SK-N-SH treated with all-trans-retinoic acid at 6 μM for 48 hours (cell line): ENCODE results near the gene MTOR.

ENCODE experiments used
- ATAC-seq: fragments of 200-7000 bp; cut with Tn5 transposase; 3 replicates; pipeline ENCODE4 v1.9.1; 2020; ENCODE audit warnings: mild to moderate bottlenecking, moderate library complexity
- ARNTL ChIP-seq: fragments of 450-650 bp; formaldehyde crosslinking; IDR thresholded peaks from 2 replicates; pipeline ENCODE4 v1.5.0; 2020; ENCODE audit warnings: low read depth, mild to moderate bottlenecking, moderate library complexity, borderline replicate concordance
- CREB5 ChIP-seq: fragments of 250-450 bp; sonication (Bioruptor Pico); IDR thresholded peaks from 2 replicates; pipeline ENCODE4 v1.5.1; 2020; ENCODE audit warnings: low read depth, mild to moderate bottlenecking, moderate library complexity
- CSDC2 ChIP-seq: fragments of 250-450 bp; sonication (Bioruptor Pico); IDR thresholded peaks from 2 replicates; pipeline ENCODE4 v1.5.0; 2020; ENCODE audit warnings: mild to moderate bottlenecking, moderate library complexity
- CSRNP3 ChIP-seq: fragments of 250-450 bp; sonication (Bioruptor Pico); IDR thresholded peaks from 2 replicates; pipeline ENCODE4 v1.5.1; 2021; ENCODE audit warnings: mild to moderate bottlenecking, moderate library complexity
- ESRRG ChIP-seq: fragments of 250-450 bp; sonication (Bioruptor Pico); IDR thresholded peaks from 2 replicates; pipeline ENCODE4 v1.6.1; 2021; ENCODE audit warnings: mild to moderate bottlenecking
- GLIS3 ChIP-seq: fragments of 250-450 bp; sonication (Bioruptor Pico); IDR thresholded peaks from 2 replicates; pipeline ENCODE4 v1.5.0; 2020; ENCODE audit warnings: mild to moderate bottlenecking, moderate library complexity
- ISL1 ChIP-seq: fragments of 250-450 bp; sonication (Bioruptor Pico); IDR thresholded peaks from 2 replicates; pipeline ENCODE4 v2.1.2; 2022; ENCODE audit warnings: mild to moderate bottlenecking, moderate library complexity
- OSR1 ChIP-seq: fragments of 250-450 bp; sonication (Bioruptor Pico); IDR thresholded peaks from 2 replicates; pipeline ENCODE4 v1.8.0; 2022; ENCODE audit warnings: moderate library complexity, mild to moderate bottlenecking, inconsistent platforms
- PATZ1 ChIP-seq: fragments of 250-450 bp; sonication (Bioruptor Pico); IDR thresholded peaks from 2 replicates; pipeline ENCODE4 v1.8.0; 2020; ENCODE audit warnings: mild to moderate bottlenecking, moderate library complexity, borderline replicate concordance
- POU6F1 ChIP-seq: fragments of 250-450 bp; sonication (Bioruptor Pico); IDR thresholded peaks from 2 replicates; pipeline ENCODE4 v1.8.0; 2021; ENCODE audit warnings: low read depth, mild to moderate bottlenecking, moderate library complexity, borderline replicate concordance
- PPARA ChIP-seq: fragments of 250-450 bp; sonication (Bioruptor Pico); IDR thresholded peaks from 2 replicates; pipeline ENCODE4 v1.5.0; 2020; ENCODE audit warnings: mild to moderate bottlenecking, borderline replicate concordance
- RARB ChIP-seq: fragments of 250-450 bp; sonication (Bioruptor Pico); IDR thresholded peaks from 2 replicates; pipeline ENCODE4 v1.8.0; 2021; ENCODE audit warnings: mild to moderate bottlenecking, moderate library complexity
- SNAI2 ChIP-seq: fragments of 250-450 bp; sonication (Bioruptor Pico); IDR thresholded peaks from 2 replicates; pipeline ENCODE4 v1.5.0; 2020; ENCODE audit warnings: mild to moderate bottlenecking, moderate library complexity
- TCF4 ChIP-seq: fragments of 250-450 bp; sonication (Bioruptor Pico); IDR thresholded peaks from 2 replicates; pipeline ENCODE4 v1.8.0; 2021; ENCODE audit warnings: mild to moderate bottlenecking, moderate library complexity, borderline replicate concordance
- TOX ChIP-seq: fragments of 250-450 bp; sonication (Bioruptor Pico); IDR thresholded peaks from 2 replicates; pipeline ENCODE4 v1.8.0; 2021; ENCODE audit warnings: mild to moderate bottlenecking, moderate library complexity, borderline replicate concordance
- TSHZ2 ChIP-seq: fragments of 250-450 bp; sonication (Bioruptor Pico); IDR thresholded peaks from 2 replicates; pipeline ENCODE4 v1.5.0; 2020; ENCODE audit warnings: mild to moderate bottlenecking, moderate library complexity
- ZFP3 ChIP-seq: fragments of 250-450 bp; sonication (Bioruptor Pico); IDR thresholded peaks from 2 replicates; pipeline ENCODE4 v1.5.0; 2020; ENCODE audit warnings: mild to moderate bottlenecking, moderate library complexity
- ZFP30 ChIP-seq: fragments of 450-650 bp; formaldehyde crosslinking; IDR thresholded peaks from 2 replicates; pipeline ENCODE4 v1.5.0; 2022; ENCODE audit warnings: mild to moderate bottlenecking, moderate library complexity
- ZNF8 ChIP-seq: fragments of 450-650 bp; formaldehyde crosslinking; IDR thresholded peaks from 2 replicates; pipeline ENCODE4 v1.5.0; 2020; ENCODE audit warnings: mild to moderate bottlenecking, moderate library complexity

MTOR gene

GRCh38 chr1:11281518-11282331, 19.4 kb upstream of the MTOR start:
- TF ChIP-seq ISL1 (peak; percentile 38), ZNF8 (peak; percentile 69; the same call in 1 of the 2 replicates), PATZ1 (no peak)
- ATAC-seq, result peak; percentile 57

GRCh38 chr1:11280719-11281376, 18.5 kb upstream of the MTOR start:
- TF ChIP-seq ZFP30 (CRISPR knock-in tag), result no peak
- no peak for TF ChIP-seq SNAI2
- no peak for TF ChIP-seq ZNF8
- no peak for TF ChIP-seq TSHZ2 (CRISPR knock-in tag)
- TF ChIP-seq TOX, result no peak
- no peak for TF ChIP-seq PPARA (CRISPR knock-in tag)
- no peak for TF ChIP-seq OSR1 (CRISPR knock-in tag)
- no peak for TF ChIP-seq CSRNP3 (CRISPR knock-in tag)
- no peak for TF ChIP-seq CREB5 (CRISPR knock-in tag)
- TF ChIP-seq TCF4, result no peak
- no peak for ATAC-seq

- no peak for ATAC-seq
- TF ChIP-seq ISL1 (no peak), RARB (CRISPR knock-in tag) (no peak), POU6F1 (CRISPR knock-in tag) (no peak), TCF4 (no peak), CSRNP3 (CRISPR knock-in tag) (no peak), ESRRG (CRISPR knock-in tag) (no peak), ZFP30 (CRISPR knock-in tag) (no peak), GLIS3 (CRISPR knock-in tag) (no peak), TOX (no peak), SNAI2 (no peak), PATZ1 (no peak), ZFP3 (CRISPR knock-in tag) (no peak), TSHZ2 (CRISPR knock-in tag) (no peak), CSDC2 (CRISPR knock-in tag) (no peak), ARNTL (CRISPR knock-in tag) (no peak)
These were observed 17.3 kb upstream of the MTOR start for GRCh38 chr1:11279630-11280029.
